Measurements from ENCODE around the gene ANKRD30B. TPM values are rescaled to one million over a fixed set of nuclear protein-coding genes. Genes with fewer than 3 reads are reported as not detected.

The ANKRD30B gene, protein sequence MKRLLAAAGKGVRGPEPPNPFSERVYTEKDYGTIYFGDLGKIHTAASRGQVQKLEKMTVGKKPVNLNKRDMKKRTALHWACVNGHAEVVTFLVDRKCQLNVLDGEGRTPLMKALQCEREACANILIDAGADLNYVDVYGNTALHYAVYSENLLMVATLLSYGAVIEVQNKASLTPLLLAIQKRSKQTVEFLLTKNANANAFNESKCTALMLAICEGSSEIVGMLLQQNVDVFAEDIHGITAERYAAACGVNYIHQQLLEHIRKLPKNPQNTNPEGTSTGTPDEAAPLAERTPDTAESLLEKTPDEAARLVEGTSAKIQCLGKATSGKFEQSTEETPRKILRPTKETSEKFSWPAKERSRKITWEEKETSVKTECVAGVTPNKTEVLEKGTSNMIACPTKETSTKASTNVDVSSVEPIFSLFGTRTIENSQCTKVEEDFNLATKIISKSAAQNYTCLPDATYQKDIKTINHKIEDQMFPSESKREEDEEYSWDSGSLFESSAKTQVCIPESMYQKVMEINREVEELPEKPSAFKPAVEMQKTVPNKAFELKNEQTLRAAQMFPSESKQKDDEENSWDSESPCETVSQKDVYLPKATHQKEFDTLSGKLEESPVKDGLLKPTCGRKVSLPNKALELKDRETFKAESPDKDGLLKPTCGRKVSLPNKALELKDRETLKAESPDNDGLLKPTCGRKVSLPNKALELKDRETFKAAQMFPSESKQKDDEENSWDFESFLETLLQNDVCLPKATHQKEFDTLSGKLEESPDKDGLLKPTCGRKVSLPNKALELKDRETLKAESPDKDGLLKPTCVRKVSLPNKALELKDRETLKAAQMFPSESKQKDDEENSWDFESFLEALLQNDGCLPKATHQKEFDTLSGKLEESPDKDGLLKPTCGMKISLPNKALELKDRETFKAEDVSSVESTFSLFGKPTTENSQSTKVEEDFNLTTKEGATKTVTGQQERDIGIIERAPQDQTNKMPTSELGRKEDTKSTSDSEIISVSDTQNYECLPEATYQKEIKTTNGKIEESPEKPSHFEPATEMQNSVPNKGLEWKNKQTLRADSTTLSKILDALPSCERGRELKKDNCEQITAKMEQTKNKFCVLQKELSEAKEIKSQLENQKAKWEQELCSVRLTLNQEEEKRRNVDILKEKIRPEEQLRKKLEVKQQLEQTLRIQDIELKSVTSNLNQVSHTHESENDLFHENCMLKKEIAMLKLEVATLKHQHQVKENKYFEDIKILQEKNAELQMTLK (N-terminal part only)
- total RNA-seq (2022; extraction: Qiagen RNA extraction): not detected in 5 replicates

DNA sequence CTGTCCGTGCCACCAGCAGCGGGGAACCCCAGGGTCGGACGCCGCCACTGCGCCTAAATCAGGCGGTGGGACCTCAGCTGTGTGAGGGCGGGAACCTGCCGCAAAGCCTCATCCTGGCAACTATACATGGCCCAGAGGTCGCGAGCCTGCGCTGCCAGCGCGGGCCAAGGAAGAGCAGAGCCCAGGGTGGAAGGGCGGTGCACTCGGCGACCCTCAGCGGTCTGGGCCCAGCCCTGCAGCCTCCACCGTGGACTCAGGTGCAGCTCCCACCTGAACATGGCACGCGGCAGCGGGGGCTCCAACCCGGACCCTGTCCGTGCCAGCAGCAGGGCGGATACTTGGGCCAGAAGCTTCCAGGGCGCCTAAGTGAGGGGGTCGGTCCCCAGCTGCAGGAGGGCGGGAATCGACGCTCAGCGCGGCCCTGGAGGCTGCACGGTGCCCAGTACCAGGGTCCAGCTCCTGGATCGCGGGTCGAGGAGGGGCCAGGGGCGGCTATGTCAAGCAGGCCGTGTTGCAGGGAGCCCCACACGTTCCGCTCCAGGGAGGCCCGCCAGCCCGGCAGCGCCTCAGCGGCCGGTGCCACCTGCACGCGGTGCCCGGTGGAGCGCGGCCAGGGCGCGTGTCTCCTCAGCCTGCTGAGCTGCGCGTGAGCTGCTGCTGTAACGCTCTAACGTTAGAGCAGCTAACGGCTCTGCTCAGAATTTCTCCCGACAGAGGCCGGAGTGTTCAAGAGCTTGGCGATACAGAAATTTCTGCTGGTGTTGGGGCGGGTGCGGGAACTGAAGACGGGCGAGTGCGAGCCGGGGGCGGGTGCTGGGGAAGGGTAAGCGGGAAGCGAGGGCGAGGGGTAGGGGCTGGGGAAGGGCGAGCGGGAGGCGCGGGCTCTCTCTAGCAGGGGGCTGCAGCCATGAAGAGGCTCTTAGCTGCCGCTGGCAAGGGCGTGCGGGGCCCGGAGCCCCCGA, at the start of gene ANKRD30B:
Gene ANKRD30B (plus strand): TSS at position 660 of the 962 bp plus-strand sequence. CDS start 248 bp downstream, at position 908.

Other genes starting within 250 kb of the ANKRD30B start
- gene POTEC, start 204.6 kb upstream of the ANKRD30B start, total RNA-seq (2022; extraction: Qiagen RNA extraction): not detected in 5 replicates